ENCODE results near the gene PHF23.

Gene PHF23

GRCh38 chr17:7237761-7238419, 1.4 kb downstream of the PHF23 start:
- DNase-seq = no peak

- DNase-seq = no peak
Measured at GRCh38 chr17:7237266-7237760, 1.9 kb downstream of the PHF23 start.

DNA sequence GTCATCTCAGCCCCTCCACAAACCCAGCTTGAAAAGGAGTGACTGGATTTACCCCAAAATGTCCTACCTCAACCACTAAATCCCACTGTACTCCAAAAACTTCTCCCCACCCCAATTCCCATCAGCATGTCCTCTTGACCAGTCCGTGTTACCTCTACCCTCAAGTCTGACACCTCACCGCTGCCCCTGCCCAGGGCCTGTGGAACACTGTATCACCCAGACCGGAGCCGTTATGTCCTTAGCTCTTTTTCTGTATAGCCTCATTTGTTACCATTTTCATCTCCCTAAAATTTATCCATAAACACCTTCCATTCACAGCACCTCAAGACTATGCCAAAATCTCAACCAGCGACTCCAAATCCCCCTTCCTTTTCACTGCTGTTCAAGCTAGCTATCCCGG, 2.4 kb downstream of the PHF23 start:
- DNase-seq = no peak

DNA sequence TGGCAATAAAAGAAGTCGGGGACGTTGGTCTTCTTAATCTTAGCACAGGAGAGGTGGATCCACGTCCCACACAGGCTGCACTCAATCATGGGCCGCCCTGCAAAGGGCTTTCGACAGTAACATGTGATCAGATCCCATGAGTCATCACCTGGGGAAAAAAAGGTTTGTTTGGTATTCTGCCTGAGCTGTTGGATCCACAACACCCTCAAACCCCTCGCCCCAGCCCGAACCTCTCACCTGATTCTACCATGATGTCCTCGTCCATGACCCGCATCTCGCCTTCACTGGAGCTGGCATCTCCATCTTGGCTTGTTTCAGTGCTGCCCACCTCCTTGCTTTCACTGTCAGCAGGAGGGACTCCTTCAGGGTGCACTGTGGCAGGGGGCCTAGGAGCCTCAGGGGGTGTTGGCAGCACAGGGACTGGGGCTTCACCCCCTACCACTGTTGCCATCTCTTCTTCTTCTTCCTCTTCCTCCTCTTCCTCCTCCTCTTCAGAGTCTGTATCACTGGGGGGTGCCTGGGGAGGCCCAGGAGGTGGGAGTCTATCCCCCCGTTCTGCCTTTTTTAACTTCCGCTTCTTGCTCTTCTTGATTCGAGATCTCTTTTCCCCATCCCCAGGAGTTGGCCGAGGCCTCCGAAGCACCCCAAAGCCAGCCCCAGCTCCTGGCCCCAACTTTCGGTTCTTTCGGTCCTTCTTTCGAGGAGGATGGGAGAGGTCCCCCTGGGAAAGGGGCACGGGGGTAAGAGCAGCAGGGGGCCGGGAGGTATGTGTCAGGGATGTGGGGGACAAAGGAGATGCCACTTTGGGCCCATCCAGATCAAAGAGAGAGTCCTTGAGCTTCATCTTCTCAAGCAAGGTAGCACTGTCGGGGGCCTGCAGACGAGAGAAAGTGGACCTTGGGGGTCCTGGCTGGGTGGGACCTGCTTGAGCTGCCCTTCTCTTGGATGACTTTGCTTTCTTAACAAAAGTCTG, 3.3 kb downstream of the PHF23 start:
- no peak for DNase-seq

GRCh38 chr17:7234083-7234951, 4.9 kb downstream of the PHF23 start, which contains the start of gene DVL2:
Gene DVL2, minus strand, starts transcription at chr17:7234517. Its CDS starts 255 bp downstream, at chr17:7234262.
- DNase-seq = peak; percentile 77

- DNase-seq = no peak
Measured at GRCh38 chr17:7233701-7234082, 5.6 kb downstream of the PHF23 start.

GRCh38 chr17:7232114-7232513, 7.1 kb downstream of the PHF23 start:
- no peak for DNase-seq

GRCh38 chr17:7229504-7229903, 9.8 kb downstream of the PHF23 start:
- no peak for DNase-seq

GRCh38 chr17:7228920-7229319, 10.3 kb downstream of the PHF23 start:
- no peak for DNase-seq

- no peak for DNase-seq
Measured at GRCh38 chr17:7226721-7227710, 12.2 kb downstream of the PHF23 start.

GRCh38 chr17:7225711-7226331, 13.4 kb downstream of the PHF23 start:
- DNase-seq = no peak

GRCh38 chr17:7224661-7225111, 14.6 kb downstream of the PHF23 start:
- no peak for DNase-seq

DNA sequence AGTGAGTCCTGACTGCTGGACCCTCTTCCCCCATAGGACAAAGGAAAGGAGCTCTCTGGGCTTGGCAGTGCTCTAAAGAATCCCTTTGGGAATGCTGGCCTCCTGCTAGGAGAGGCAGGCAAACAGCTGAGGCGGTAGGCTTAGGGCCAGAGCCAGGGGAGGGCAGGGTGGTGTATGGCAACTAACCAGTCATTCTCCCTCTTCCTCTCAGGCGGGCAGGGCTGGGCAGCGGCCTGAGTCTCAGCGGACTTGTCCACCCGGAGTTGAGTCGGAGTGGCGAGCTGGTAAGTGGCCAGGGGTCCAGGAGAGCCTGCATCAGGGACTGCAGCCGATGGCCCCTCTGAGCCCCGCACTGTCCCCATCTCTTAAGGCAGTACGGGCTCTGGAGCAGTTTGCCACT, 15.1 kb downstream of the PHF23 start:
- DNase-seq = no peak

DNA sequence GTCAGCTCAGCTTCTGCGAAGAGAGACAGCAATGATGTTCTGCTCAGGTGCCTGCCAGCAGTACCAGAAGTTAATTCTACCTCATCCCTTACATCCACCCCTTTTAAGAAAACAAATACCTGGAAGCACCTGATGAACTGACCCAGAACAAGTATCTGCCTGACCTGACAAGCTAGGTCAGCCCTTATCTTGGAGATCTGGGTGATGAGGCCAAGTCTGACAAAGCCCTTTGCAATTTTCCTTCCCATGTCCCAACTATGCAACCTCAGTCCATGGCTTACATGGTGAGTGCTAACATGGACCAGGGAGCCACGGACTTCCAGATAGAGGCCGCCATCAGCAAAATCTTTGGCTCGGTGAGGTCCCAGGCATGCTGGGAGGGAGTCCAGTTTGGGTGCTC, 15.9 kb downstream of the PHF23 start:
- DNase-seq = no peak

GRCh38 chr17:7222972-7223292, 16.3 kb downstream of the PHF23 start:
- no peak for DNase-seq

DNA sequence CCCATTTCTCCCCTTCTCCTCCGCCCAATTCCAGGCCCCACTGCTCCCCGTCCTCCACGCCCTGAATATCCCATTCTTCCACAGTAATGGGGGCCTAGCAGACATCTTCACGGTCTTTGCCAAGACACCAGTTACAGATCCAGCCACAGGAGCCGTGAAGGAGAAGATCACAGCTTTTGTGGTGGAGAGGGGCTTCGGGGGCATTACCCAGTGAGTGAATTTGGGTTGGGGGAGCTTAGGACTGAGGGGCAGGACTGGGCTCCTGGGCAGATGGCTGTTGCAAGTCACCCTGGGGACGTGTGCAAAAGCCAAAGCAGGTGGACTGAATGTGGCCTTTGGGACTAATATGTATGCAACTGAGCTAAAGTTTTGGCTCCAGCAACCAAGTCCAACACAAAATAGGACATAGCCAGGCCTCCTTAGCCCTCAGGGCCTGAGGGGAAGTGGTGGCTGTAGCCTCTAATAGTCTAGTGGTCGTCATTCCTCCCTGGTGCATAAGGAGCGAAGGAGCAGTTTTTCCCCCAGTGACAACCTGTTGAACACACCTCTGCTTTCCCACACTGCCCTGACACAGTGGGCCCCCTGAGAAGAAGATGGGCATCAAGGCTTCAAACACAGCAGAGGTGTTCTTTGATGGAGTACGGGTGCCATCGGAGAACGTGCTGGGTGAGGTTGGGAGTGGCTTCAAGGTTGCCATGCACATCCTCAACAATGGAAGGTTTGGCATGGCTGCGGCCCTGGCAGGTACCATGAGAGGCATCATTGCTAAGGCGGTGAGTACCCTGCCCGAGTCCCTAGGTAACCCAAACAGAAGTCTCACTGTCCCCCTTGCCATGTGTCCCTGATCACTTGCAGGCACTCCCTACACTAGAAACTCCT, 16.9 kb downstream of the PHF23 start:
- DNase-seq = no peak

DNA sequence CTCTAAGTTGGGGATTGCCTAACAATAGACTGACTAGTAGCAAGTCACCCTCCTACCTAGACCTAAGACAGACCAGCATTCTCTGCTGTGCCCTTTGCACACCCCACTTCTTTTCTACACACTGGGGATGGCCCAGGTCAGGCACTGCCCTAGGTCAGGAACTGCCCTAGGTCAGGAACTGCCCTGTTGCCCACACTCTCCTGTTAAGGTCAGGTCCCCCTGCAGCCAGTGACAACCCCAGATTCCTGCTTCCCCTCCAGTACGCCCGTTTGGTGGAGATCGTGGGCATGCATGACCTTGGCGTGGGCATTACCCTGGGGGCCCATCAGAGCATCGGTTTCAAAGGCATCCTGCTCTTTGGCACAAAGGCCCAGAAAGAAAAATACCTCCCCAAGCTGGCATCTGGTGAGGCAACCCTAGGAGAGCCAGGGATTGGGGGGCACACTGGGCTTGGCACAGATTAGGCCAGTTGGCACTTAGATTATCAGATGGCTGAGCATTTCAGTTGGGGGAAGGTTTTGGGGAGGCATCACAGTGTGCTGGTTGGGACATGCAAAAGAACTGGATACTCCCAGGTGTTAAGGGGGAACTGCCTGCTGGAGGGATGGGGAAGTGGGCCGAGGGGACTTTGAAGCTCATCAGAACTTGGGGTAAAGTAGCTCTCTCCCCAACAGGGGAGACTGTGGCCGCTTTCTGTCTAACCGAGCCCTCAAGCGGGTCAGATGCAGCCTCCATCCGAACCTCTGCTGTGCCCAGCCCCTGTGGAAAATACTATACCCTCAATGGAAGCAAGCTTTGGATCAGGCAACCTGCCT, 17.8 kb downstream of the PHF23 start:
- no peak for DNase-seq

DNA sequence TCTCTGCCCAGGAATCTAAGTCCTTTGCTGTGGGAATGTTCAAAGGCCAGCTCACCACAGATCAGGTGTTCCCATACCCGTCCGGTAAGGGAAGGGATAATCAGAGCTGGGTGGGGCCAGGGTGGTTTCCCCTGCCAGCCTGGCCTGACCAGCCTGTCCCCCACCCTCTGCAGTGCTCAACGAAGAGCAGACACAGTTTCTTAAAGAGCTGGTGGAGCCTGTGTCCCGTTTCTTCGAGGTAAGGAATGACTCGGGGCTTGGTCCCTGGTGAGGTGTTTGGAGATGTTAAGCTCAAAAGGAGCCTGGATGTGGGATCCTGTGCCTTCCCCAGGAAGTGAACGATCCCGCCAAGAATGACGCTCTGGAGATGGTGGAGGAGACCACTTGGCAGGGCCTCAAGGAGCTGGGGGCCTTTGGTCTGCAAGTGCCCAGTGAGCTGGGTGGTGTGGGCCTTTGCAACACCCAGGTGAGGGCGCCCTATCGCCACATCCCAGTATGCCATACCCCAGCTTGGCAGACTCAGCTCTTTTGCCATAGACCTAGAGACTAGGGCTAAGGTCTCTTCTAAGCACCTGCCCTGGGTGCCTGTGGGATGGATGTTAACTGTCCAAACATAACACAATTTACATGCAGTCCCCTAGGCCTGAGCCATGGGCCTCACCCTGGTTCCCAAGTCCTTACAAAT, 18.5 kb downstream of the PHF23 start:
- no peak for DNase-seq

Measured in GOT3 (cell line).